ENCODE data around the gene ASXL3.

ASXL3 gene

DNA sequence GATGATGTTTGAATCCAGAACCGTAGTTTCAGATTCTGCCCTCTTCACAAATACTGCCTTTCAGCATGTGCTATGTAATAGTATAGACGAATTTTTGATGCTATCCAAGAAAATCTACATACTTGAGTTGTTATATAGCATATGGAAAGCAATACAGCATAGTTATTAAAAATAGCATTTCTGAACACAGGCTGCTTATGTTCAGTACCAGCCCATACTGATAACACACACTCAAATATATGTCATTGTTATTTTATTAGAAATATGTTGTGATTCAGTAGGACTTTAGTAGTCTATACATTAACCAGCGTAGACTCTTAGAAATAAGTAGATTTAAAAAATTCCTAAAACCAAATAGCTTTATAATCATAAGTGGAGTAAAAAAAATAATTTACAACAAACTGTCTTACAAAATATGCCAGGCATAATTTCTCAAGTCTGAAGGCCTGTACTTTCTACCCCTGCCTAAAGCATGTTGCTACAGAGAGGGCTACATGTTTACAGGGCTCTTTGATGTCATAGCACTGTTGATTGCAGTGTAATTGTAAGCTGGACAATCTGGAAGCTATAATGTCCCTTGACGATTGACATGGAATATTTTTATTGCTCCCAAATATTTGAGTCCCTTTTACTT lies 86.3 kb downstream of the ASXL3 start:
- no peak for DNase-seq

DNA sequence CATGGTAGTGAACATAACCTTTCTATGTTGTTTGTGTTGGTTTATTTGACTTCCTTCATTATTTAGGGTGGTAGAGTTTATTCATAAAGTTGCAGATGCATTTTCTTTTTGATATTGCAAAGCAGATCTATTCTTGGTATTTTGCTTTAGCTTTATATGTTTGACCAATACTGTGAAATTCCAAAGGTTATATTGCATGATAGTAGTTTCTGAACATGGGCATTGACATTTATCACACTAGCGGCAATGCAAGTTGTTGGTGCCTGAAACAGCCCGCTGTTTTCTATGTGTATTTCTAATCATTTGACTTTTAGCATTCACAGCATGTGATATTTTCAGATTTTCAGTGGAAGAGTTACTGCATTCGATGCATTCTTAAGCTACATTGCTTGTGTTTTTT lies 87.2 kb downstream of the ASXL3 start:
- DNase-seq = no peak

DNA sequence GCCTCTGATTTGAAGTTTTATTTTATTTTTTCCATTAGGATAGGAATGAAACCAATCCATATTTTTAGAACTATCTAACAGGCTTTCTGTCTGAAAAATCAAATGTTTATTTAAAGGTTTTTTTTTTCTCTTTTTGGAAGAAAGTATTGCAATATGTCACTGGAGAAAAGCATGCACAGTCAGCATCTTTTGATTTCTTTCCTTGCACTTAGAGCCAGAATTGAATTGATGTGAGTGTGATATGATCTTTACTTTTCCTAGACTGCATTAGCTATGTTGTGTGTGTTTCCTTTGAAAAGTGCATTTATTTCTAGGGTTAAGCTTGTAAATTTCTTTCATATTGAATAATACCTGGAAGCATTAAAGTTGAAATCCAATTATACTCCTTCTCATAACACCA lies 87.6 kb downstream of the ASXL3 start:
- no peak for DNase-seq

DNA sequence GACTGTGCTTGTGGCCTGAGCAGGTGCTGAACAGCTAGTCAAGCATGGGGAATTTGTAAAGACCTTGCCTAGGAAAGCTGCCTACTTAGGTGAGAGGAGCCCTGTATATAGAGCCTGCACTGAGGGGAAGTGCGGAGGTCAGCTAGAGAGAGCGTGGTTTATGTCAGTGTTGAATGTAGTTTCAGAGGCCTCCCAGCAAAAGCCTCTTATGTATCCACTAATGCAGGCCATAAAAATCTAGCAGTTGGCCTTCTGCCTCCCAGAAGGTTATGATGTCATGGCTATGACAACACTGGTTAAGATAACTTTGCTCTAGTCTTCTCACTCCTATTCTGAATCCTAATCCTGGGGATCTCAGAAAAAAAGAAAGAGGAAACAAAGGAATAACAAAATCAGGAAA lies 88.9 kb downstream of the ASXL3 start:
- DNase-seq = no peak

DNA sequence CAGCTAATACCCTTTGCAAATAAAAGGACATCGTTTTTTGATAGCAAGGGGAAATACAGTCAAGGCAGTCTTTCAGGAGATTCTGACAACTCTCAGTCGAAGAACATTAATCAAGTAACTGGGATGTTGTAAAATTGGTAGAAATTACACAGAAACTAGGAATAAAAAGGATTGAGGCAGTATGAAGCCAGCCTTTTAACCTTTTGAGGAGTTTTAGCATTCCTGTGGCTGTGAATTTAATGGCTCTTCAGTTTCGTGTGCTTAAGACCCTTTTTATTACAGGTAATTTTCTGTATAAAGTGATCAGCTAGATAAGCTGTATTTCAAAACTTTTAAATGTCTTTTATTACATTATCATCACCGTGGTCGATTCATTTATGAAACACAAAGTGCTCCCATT lies 91.6 kb downstream of the ASXL3 start:
- DNase-seq = no peak

DNA sequence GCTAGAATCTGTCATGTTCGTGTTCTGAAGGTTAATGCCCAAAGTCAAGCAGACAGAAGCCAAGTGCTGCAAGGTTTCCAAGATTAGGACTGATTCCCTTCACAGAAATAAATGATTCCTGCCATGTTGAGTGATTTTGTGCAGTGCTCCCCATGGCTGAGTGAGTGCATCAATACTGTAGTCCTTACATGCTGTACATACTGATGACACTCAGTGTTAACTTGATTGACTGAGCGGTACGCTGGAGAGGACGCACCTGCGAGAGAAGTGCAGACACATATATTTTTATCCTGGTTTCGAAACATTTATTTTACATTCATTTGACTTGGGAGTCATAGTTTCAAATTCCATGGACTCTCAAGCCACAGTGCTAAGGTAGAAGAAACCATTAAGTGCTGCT lies 92.0 kb downstream of the ASXL3 start:
- DNase-seq = no peak

DNA sequence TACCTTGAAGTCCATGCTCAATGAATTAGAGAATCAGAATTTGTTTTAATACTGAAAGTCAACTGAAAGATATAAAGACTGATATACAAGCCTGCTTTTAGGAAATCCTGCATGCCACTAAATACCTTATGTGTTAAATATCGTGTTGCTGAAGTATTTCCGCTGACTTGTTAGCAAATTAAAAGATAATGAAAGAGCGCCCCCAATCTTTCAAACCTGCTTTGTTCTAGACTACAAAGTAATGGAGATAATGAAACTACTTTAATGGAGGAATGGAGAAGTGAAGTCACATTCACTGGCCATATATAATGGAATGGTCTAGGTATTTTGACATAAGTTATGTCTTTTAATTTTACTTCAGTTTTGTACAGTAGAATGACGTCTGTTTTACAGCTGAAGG lies 95.7 kb downstream of the ASXL3 start:
- no peak for DNase-seq

DNA sequence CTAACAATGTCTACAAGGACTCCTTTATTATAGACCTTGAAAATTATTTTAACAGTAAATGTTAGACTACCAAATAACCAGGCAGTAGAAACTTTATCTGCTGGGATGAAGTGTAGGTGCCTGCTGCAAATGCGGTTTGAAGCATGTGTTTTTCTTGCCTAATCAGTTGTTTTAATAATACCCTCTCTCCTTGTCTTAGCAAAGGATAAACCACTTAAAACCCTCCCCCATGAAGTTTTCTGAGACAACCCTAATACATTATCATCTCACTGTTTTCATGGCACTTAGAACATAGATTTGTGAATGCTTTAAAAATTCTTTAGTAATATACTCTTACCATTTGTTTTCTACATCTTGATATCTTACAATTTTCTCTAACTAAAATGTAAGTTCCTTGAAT lies 98.6 kb downstream of the ASXL3 start:
- no peak for DNase-seq

DNA sequence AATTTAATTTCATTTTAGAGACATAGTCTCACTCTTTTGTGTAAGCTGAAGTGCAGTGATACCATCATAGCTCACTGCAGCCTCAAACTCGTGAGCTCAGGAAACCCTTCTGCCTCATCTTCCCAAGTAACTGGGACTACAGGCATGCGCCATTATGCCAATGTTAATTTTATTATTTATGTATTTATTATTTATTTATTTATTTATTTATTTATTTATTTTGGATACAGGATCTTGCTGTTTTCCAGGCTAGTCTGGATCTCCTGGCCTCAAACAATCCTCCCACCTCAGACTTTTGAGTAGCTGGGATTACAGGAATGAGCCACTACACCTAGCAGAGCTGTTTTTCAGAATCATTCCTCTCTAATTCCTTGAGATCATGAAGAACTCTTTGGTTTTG lies 99.9 kb downstream of the ASXL3 start:
- DNase-seq = no peak

DNA sequence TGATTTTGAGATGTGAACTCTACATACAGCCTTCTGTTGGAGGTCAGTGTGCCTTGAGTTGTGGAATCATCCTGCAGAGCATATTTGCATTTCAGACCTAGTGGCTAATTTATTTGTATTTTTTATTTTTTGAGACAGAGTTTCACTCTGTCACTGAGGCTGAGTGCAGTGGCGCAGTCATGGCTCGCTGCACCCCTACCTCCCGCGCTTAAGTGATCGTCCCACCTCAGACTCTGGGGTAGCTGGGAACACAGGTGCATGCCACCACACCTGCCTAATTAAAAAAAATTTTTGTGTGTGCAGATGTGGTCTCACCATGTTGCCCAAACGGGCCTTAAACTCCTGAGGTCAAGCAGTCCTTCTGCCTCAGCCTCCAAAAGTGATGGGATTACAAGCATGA lies 104.4 kb downstream of the ASXL3 start:
- no peak for DNase-seq

DNA sequence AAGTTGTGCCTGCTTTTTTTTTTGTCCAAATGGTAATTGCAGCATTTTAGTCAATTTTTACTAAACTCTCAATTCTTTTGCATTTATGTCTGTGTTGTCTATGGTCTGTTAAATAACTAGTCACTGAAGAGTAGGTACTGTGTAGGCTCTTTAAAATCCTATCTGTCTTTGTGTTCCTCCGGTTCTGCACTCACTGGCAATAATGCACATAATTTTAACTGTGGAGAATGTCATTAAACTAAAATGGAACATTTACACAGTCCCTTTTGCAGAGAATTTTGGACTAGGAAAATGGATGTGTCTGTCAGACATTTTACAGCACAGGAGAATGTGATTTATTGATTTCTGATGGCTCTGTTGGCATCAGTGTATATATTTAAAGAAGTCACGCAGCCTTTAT lies 116.6 kb downstream of the ASXL3 start:
- DNase-seq = no peak

DNA sequence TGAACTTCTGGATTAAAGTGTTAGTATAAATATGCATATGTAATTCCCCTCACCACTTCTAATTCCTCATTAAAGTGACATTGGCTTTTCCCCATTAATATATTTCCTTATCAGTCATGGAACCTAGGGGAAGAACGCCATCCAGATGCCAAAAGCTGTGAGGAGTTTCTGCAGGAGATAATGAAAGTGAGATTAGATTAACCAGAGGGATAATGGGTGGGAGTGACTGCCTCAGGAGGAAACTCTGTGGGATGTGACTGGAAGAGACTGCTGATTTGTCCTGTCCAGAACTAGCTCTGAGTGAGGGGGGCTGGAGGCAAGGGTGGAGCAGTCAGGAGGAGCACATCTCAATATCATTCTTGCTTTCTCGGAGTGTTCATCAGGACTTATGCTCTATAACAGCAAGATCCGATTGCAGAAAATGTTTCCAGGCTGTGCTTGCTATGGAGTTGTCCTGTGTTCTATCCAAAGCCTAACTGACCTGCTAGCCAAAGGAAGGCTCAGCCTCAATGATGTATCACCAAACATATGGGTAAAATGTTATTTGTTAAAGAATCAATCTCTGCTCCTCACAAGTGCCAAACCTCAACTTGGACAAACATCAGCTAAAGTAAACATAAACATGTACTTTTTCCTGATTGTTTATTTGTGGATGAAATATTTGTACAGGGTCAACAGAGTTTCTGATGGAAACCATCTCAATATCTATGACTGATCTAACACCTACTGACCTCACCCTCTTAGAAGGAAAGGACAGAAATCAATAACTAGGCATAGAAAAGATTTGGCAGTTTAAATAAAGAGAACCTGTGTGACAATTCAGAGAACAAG lies 118.5 kb downstream of the ASXL3 start:
- DNase-seq = no peak

DNA sequence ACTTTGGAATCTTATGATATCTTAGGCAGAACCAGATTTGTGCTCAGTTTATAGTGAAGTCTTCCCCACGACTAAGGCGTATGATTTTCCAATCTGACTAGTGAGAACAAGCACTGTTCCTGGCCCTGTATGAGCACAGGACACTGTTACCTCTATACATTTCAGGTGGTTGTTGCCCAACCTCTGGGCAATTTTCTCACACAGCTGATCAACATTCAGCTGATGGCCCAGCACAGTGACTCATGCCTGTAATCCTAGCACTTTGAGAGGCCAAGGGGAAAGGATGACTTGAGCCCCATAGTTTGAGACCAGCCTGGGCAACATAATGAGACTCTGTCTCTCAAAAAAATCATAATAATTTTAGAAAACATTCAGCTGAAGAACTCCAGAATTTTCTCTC lies 119.5 kb downstream of the ASXL3 start:
- no peak for DNase-seq

DNA sequence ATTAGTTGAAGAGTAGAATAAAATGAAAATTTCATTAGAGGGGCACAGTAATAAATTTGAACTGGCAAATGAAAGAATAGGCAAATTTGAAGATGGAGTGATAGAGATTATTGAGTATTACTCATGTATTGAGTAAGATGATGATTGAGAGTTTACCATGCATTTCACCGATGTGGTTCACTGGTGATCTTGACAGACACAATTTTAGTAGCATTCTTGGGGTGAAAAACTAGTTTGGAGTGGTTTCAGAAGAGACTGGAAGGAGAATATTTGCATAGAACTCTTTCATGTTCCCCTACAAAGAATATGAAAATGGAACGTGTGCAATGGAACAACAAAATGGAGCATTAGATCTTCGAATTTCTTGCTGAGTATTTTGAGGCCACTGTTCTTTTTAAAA lies 121.4 kb downstream of the ASXL3 start:
- DNase-seq = no peak

DNA sequence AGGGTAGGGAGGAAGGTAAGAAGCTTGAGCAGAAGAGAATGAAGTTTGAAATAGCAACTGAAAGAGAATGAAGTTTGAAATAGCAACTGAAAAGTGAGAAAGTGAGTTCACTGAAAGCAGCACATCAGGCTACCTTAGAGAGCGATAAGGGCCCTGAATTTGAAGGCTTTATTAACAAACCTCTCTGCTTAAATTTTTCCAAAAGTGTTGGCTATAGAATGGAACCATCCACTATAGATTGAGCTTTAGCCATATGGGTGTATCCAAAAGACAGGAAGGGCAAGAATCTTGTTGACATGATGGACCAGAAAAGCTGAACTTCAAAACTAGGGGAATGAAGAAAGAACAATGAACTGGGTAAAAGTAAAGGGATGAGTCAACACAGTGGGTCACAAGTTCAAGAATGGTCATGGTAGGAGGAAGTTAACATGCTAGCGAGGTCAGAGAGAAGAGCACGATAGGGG lies 122.5 kb downstream of the ASXL3 start:
- DNase-seq = no peak

DNA sequence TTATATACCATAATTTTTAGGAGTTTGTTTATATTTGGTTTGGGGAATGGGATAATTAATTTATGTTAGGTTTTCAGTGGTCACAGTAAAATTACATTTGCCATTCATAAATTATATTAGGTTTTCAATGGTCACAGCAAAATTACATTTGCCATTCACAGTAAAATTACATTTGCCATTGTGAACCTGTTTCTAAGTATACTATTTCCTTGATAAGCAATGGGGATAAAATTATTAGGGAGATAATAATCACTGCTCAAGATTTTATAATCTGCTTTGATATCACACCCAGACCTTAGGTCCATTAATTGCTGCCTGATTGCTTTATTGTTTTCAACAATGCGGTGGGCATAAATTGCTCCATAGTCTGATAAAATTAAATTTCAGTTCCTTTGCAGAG lies 124.6 kb downstream of the ASXL3 start:
- DNase-seq = no peak

DNA sequence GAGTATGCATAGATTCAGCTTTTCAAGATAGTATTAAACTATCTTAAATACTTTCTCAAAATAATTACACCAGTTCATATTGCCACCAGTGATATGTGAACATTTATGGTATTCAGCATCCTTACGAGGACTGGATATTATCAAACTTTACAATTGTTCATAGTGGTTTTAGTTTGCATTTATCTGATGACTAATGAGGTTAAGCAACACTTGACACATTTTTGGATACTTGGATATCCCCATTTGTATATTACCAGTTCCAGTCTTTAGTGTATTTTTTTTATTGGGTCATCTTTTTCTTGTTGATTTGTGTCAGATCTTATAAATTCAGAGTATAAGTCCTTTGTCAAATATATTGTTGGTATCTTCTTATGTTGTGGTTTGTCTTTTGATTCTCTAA lies 128.4 kb downstream of the ASXL3 start:
- no peak for DNase-seq

DNA sequence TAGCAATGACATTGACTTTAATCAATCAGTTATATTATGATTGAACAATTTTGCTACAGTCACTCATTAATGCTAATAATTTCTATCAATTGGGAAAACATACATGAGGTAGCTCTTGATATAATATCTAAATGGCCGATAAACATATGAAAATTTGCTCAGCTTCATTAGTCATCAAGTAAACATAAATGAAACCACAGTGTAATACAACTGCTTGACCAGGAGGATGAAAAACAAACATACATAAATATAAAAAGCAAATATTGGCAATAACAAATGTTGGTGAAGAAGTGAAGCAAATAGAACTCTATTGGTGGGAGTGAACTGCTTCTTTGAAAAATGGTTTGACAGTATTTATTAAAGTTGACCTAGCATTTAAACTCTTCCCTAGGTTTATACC lies 130.9 kb downstream of the ASXL3 start:
- DNase-seq = no peak

DNA sequence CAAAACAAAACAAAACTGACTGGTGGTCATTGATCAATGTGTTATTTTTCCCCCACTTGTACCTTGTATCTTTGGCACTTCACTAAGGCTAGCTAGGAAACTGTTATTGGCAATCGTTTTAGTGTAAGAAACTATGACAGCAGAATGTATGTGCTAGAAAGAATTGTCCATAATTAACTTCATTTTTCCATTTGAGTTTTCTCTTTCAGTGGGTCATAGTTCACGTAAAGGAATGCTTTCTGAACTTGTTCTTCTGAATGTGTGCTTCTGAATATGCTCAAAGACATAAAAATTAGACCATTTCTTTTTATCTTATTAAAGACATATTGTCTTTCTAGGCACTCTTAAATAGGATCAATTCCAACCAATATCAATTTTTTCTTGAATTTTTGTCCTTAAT lies 132.2 kb downstream of the ASXL3 start:
- DNase-seq = no peak

DNA sequence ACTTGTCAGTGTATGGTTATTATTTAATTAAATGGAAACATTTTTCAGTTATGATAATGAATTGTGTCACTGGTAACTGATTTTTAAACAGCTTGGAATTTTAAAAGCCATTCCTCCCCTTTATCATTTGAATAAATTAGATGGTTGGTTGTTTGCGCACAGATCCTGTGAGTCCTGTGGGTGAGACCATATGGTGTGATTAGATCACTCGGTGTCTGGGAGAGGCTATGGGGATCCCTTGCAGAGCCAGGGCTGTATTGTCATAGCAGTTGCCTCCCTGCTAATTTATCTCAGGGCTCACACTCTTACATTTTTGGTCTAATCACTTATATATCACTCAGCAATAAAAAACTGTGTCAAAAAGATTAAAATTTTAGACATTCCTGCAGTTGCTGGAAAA lies 133.5 kb downstream of the ASXL3 start:
- peak; percentile 32 for DNase-seq

DNA sequence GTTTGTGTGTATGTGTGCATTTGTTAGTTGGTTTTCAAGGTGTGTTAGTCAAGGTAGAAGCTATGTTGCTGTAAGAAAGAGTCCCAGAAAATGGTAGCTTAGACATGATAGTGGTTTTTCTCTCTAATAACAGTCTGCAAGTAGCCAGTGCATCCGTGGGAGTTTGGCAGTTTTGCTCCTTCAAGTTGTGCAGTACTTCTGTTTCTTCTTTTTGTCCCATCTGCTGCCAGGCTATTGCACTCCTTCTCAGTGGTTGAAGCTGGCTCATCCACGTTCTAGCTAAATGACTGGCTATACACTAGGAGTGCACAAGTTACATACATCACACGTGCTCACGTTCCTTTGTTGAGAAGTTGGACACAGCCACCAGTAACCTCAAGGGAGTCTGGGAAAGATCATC lies 134.7 kb downstream of the ASXL3 start:
- DNase-seq = no peak

DNA sequence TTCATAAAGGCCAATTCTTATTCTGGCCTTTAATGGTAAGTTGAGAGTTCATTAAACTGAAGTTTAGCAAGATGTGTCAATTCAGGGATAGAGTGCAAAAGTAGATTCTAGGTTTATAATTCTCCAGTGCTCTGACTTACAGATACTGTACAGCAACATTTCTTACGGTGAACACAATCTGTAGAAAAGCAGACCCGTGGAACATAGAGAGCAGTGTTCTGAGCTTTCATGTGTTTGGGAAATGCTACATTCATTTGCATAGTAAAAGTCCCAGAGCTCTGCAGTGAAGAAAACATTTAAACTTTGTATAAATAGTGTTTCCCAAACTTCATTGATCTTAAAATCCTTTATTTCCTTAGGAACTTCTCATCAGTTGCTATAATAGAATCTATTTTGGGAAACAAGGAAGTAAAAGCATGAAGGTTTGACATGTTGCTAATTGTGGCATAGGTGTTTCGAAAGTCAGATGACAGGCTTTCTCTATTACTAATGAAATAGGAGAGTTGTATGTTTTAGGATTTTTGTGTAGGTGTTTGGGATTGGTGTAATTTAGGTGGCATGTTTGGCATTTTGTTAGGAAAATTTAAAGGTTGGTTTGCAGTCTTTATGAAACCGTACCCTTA lies 138.2 kb downstream of the ASXL3 start:
- no peak for DNase-seq

DNA sequence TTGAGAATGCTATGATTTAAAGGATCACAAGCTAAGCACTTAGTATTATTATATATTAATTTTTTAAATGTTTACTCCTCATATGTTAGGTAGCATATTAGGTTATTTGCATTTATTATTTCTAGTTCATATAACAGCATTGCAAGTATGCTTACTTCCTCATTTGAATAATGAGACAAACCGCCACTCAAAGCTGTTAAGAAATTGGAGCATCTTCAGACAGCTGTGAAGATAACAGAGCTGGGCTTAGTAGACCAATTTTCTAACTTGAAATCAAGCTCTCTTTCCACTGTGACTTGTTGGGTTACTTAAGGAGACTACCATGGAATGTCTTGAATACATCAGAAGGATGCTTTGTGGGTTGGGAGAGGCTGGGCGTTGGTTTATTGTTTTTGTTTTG lies 139.3 kb downstream of the ASXL3 start:
- DNase-seq = no peak

DNA sequence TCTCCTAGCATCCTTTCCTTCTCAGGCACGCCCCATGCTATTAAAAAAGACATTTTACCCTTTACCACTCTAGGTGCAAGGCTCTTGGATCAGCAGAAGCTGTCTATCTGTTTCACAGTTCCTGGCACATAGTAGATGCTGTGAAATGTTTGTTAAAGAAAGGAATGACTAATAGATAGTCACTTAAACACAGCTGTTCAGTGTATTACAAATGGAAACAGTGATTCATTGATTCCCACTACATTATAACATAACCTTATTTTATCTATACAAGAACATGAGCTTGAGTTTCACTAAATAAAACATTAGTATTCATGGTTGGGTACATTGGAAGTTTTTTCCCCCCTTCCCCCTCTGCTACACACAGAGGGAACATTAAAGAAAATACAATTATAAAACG lies 142.1 kb downstream of the ASXL3 start:
- no peak for DNase-seq
